RPMI7951 (cell line): ENCODE results near the gene KRTAP12-1. TPM values are rescaled to one million over a fixed set of nuclear protein-coding genes. Genes with fewer than 3 reads are reported as not detected.
"Not testable (repeated sequence)": the region's sequence is repeated elsewhere in the genome, so short reads cannot be mapped to it uniquely, and the experiment has no call there.

Experiments
- DNase-seq: peaks from one replicate; pipeline ENCODE4 v3.0.0-alpha.2; 2012; ENCODE audit warnings: low read depth
- total RNA-seq: library from RNA; depleted of rRNA; stranded (reverse); fragments of >200 nt; shearing (Covaris generic); gene quantifications from 2 replicates; pipeline ENCODE4 v1.2.3, GENCODE V29; 2014; rRNA removed

KRTAP12-1 gene
- total RNA-seq, 1 experiment from 2014 or later, result not detected

GRCh38 chr21:44644878-44645277, 37.1 kb downstream of the KRTAP12-1 start:
- no peak for DNase-seq

GRCh38 chr21:44643741-44644310, 38.1 kb downstream of the KRTAP12-1 start:
- DNase-seq, result no peak

GRCh38 chr21:44640761-44641160, 41.2 kb downstream of the KRTAP12-1 start:
- DNase-seq, result no peak

- DNase-seq, result no peak
Measured at GRCh38 chr21:44639331-44639655, 42.7 kb downstream of the KRTAP12-1 start.

- DNase-seq, result not testable (repeated sequence)
Measured at GRCh38 chr21:44638506-44639330, 43.2 kb downstream of the KRTAP12-1 start.

- DNase-seq, result not testable (repeated sequence)
Measured at GRCh38 chr21:44637851-44638348, 44.1 kb downstream of the KRTAP12-1 start.

- DNase-seq, result no peak
Measured at GRCh38 chr21:44637018-44637850, 44.7 kb downstream of the KRTAP12-1 start, which contains the start of gene KRTAP10-10. Gene KRTAP10-10, plus strand, starts transcription at chr21:44637356. Its CDS starts 62 bp downstream, at chr21:44637418.

GRCh38 chr21:44636209-44637017, 45.5 kb downstream of the KRTAP12-1 start:
- DNase-seq, result no peak

- no peak for DNase-seq
Measured at GRCh38 chr21:44632067-44632466, 49.9 kb downstream of the KRTAP12-1 start.

Other genes with a start within 250 kb of the KRTAP12-1 start
- 1.6 and 1.9 TPM in 2 replicates for gene LRRC3, start 226.7 kb downstream of the KRTAP12-1 start, total RNA-seq
- gene KRTAP10-1, start 142.0 kb downstream of the KRTAP12-1 start, total RNA-seq, result not detected in 2 replicates
- gene KRTAP10-2, start 130.7 kb downstream of the KRTAP12-1 start, total RNA-seq, result not detected in 2 replicates
- not detected in 2 replicates for gene KRTAP10-3, start 123.4 kb downstream of the KRTAP12-1 start, total RNA-seq
- gene KRTAP10-4, start 108.4 kb downstream of the KRTAP12-1 start, total RNA-seq, result not detected in 2 replicates
- gene KRTAP10-5, start 101.6 kb downstream of the KRTAP12-1 start, total RNA-seq, result not detected in 2 replicates
- not detected in 2 replicates for gene KRTAP10-6, start 89.7 kb downstream of the KRTAP12-1 start, total RNA-seq
- not detected in 2 replicates for gene KRTAP10-7, start 81.6 kb downstream of the KRTAP12-1 start, total RNA-seq
- not detected in 2 replicates for gene KRTAP10-8, start 70.1 kb downstream of the KRTAP12-1 start, total RNA-seq
- gene KRTAP10-9, start 55.1 kb downstream of the KRTAP12-1 start, total RNA-seq, result not detected in 2 replicates
- not detected in 2 replicates for gene KRTAP10-10, start 44.8 kb downstream of the KRTAP12-1 start, total RNA-seq
- not detected in 2 replicates for gene KRTAP10-11, start 35.7 kb downstream of the KRTAP12-1 start, total RNA-seq
- gene KRTAP12-4, start 27.5 kb downstream of the KRTAP12-1 start, total RNA-seq, result not detected in 2 replicates
- not detected in 2 replicates for gene KRTAP12-3, start 24.2 kb downstream of the KRTAP12-1 start, total RNA-seq
- gene KRTAP12-2, start 15.2 kb downstream of the KRTAP12-1 start, total RNA-seq, result not detected in 2 replicates
- gene KRTAP10-12, start 15.0 kb upstream of the KRTAP12-1 start, total RNA-seq, result not detected in 2 replicates
- not detected in 2 replicates for gene TSPEAR, start 29.4 kb upstream of the KRTAP12-1 start, total RNA-seq
- gene UBE2G2, start 119.7 kb upstream of the KRTAP12-1 start, total RNA-seq, result 40.2 and 40.7 TPM in 2 replicates
- gene SUMO3, start 135.9 kb upstream of the KRTAP12-1 start, total RNA-seq, result 88.6 and 100.0 TPM in 2 replicates
- gene PTTG1IP, start 191.5 kb upstream of the KRTAP12-1 start, total RNA-seq, result 241 and 255 TPM in 2 replicates
- gene ITGB2, start 238.7 kb upstream of the KRTAP12-1 start, total RNA-seq, result not detected in 2 replicates